ENCODE data around the gene TTC39C.

- no peak for TF ChIP-seq CTCF (conservative IDR thresholded peaks at IDR 0.05; ENCODE audit: low read depth, low read length)
- no peak for TF ChIP-seq EZH2 (IDR thresholded peaks at IDR 0.05; ENCODE audit: borderline replicate concordance, low read depth, low read length, poor library complexity, severe bottlenecking)
Measured at GRCh38 chr18:23995180-23995579, 19.4 kb upstream of the TTC39C start.
